OCI-M2 (cell line): Measurements from ENCODE around the gene IFI27L2.
"Not testable (repeated sequence)": the region's sequence is repeated elsewhere in the genome, so short reads cannot be mapped to it uniquely, and the experiment has no call there.

Experiments
- DNase-seq: peaks from one replicate; lab custom pipeline; 2025; ENCODE audit not compliant: unreplicated experiment; lab: John Stamatoyannopoulos, UW

Gene IFI27L2

GRCh38 chr14:94129111-94129757, at the start of gene IFI27L2:
Gene IFI27L2 (minus strand): TSS chr14:94129604. CDS start chr14:94129564, 40 bp downstream.
- DNase-seq: no peak

- DNase-seq: no peak
Measured at GRCh38 chr14:94177806-94178205, 48.4 kb upstream of the IFI27L2 start.

- no peak for DNase-seq
Measured at GRCh38 chr14:94176808-94177207, 47.4 kb upstream of the IFI27L2 start.

- DNase-seq: no peak
Measured at GRCh38 chr14:94175747-94176146, 46.3 kb upstream of the IFI27L2 start.

GRCh38 chr14:94175011-94175745, 45.8 kb upstream of the IFI27L2 start:
- DNase-seq: no peak

GRCh38 chr14:94174604-94175010, 45.2 kb upstream of the IFI27L2 start:
- no peak for DNase-seq

GRCh38 chr14:94173885-94174603, 44.6 kb upstream of the IFI27L2 start, which contains the start of gene PPP4R4:
Gene PPP4R4 (plus strand): TSS chr14:94174322. CDS start chr14:94174466, 144 bp downstream.
- no peak for DNase-seq

GRCh38 chr14:94173471-94173884, 44.1 kb upstream of the IFI27L2 start:
- DNase-seq: no peak

GRCh38 chr14:94172545-94172944, 43.1 kb upstream of the IFI27L2 start:
- no peak for DNase-seq

GRCh38 chr14:94171208-94171607, 41.8 kb upstream of the IFI27L2 start:
- DNase-seq: no peak

GRCh38 chr14:94170136-94170535, 40.7 kb upstream of the IFI27L2 start:
- DNase-seq: no peak

- DNase-seq: no peak
Measured at GRCh38 chr14:94165744-94166143, 36.3 kb upstream of the IFI27L2 start.

- DNase-seq: no peak
Measured at GRCh38 chr14:94164685-94165431, 35.5 kb upstream of the IFI27L2 start.

- no peak for DNase-seq
Measured at GRCh38 chr14:94163796-94164195, 34.4 kb upstream of the IFI27L2 start.

- no peak for DNase-seq
Measured at GRCh38 chr14:94162466-94162865, 33.1 kb upstream of the IFI27L2 start.

GRCh38 chr14:94161981-94162380, 32.6 kb upstream of the IFI27L2 start:
- DNase-seq: no peak

GRCh38 chr14:94161058-94161457, 31.7 kb upstream of the IFI27L2 start:
- DNase-seq: no peak

GRCh38 chr14:94158239-94158883, 29.0 kb upstream of the IFI27L2 start:
- DNase-seq: no peak

- no peak for DNase-seq
Measured at GRCh38 chr14:94157197-94157596, 27.8 kb upstream of the IFI27L2 start.

- not testable (repeated sequence) for DNase-seq
Measured at GRCh38 chr14:94156143-94156542, 26.7 kb upstream of the IFI27L2 start.
